GM06990 (cell line): ENCODE measurements around the gene CAPN11.
"Not testable (repeated sequence)": the region's sequence is repeated elsewhere in the genome, so short reads cannot be mapped to it uniquely, and the experiment has no call there.

ENCODE experiments used
- DNase-seq: peaks from one replicate; pipeline ENCODE4 v3.0.0-alpha.2; 2011; ENCODE audit not compliant: insufficient read length; ENCODE audit errors: extremely low read depth
- H3K27me3 ChIP-seq: replicated peaks from 2 replicates; pipeline ENCODE4 v1.6.0; 2011; ENCODE audit warnings: low read length; ENCODE audit not compliant: control insufficient read depth, insufficient read depth
- H3K36me3 ChIP-seq: 2 replicates; pipeline ENCODE4 v1.5.1; 2011; ENCODE audit warnings: low read length; ENCODE audit not compliant: control insufficient read depth, insufficient read depth
- H3K4me3 ChIP-seq: replicated peaks from 2 replicates; pipeline ENCODE4 v1.5.1; 2011; ENCODE audit warnings: low read depth, mild to moderate bottlenecking, control low read depth, low read length
- TF ChIP-seq, protein P1 (sequence below): IDR thresholded peaks from 2 replicates; pipeline ENCODE4 v1.5.1; 2011; ENCODE audit warnings: low read length, control low read depth, mild to moderate bottlenecking, inconsistent platforms; ENCODE audit not compliant: insufficient read depth, poor library complexity, severe bottlenecking

The CAPN11 gene

DNA sequence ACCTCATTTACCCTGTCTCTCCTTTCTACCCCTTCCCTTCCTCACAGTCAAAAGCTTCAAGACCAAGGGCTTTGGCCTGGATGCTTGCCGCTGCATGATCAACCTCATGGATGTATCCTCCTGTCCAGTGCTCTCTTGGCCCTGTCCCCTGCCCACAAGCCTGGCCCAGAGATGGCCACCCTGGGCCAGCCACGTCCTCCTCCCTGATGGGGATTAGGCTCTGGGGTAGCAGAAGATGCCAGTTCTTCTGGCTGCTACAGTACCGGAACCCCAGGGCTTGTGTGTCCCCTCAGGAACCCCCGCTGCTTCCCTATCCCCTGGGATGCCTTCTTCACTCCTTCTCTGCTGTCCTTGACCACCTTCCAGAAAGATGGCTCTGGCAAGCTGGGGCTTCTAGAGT is 22.3 kb downstream of the CAPN11 start:
- Histone ChIP-seq H3K27me3 (no peaks in the 10 kb centered on the region), H3K4me3 (no peak overlapping the region), H3K36me3 (no peaks in the 10 kb centered on the region)
- TF ChIP-seq, protein P1, sequence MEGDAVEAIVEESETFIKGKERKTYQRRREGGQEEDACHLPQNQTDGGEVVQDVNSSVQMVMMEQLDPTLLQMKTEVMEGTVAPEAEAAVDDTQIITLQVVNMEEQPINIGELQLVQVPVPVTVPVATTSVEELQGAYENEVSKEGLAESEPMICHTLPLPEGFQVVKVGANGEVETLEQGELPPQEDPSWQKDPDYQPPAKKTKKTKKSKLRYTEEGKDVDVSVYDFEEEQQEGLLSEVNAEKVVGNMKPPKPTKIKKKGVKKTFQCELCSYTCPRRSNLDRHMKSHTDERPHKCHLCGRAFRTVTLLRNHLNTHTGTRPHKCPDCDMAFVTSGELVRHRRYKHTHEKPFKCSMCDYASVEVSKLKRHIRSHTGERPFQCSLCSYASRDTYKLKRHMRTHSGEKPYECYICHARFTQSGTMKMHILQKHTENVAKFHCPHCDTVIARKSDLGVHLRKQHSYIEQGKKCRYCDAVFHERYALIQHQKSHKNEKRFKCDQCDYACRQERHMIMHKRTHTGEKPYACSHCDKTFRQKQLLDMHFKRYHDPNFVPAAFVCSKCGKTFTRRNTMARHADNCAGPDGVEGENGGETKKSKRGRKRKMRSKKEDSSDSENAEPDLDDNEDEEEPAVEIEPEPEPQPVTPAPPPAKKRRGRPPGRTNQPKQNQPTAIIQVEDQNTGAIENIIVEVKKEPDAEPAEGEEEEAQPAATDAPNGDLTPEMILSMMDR, result no peak
- no peak for DNase-seq

DNA sequence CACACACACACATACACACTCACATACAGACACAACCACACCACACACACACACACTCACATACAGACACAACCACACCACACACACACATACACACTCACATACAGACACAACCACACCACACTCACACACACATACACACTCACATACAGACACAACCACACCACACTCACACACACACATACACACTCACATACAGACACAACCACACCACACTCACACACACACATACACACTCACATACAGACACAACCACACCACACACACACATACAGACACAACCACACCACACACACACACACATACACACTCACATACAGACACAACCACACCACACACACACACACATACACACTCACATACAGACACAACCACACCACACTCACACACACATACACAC is 23.2 kb downstream of the CAPN11 start:
- H3K27me3 ChIP-seq, DNase-seq, H3K36me3 ChIP-seq, H3K4me3 ChIP-seq: not testable (repeated sequence)

DNA sequence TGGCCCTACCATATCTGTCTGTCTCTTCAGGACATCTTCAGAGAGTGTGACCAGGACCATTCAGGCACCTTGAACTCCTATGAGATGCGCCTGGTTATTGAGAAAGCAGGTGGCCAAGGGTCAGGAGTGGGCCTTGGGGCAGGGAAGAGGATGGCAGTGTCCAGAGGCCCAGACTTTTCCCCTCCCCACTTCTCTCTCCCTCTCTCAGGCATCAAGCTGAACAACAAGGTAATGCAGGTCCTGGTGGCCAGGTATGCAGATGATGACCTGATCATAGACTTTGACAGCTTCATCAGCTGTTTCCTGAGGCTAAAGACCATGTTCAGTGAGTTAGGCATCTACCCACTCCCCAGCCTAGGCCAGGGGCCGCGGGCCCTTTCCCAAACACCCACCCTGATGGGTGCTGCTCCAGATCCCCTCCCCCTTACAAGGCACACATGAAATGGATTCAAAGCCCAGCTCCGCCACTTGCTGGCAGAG is 24.3 kb downstream of the CAPN11 start:
- Histone ChIP-seq H3K27me3 (no peaks in the 10 kb centered on the region), H3K4me3 (no peak overlapping the region), H3K36me3 (no peaks in the 10 kb centered on the region)
- TF ChIP-seq, protein P1, result no peak
- no peak for DNase-seq

DNA sequence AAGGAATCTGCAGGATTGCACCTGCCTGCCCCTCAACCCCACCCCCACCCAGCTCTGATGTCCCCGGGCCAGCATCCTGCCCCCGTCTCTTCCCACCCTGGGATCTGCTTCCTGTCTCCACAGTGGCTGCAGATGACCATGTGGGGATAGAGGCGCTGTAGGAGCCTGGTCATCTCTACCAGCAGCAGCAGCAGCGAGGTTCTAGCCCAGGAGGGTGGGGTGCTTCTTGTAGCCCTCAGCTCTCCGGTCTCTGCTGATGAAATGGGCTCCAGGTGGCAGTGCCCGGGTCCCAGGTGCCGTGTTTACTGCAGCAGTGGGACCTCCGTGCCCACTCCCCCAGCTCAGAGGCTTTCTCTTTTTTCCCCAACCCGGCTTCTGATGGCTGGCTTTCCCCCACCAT is 25.2 kb downstream of the CAPN11 start:
- Histone ChIP-seq H3K4me3 (no peak overlapping the region), H3K36me3 (no peaks in the 10 kb centered on the region), H3K27me3 (no peaks in the 10 kb centered on the region)
- TF ChIP-seq, protein P1, result no peak
- no peak for DNase-seq

DNA sequence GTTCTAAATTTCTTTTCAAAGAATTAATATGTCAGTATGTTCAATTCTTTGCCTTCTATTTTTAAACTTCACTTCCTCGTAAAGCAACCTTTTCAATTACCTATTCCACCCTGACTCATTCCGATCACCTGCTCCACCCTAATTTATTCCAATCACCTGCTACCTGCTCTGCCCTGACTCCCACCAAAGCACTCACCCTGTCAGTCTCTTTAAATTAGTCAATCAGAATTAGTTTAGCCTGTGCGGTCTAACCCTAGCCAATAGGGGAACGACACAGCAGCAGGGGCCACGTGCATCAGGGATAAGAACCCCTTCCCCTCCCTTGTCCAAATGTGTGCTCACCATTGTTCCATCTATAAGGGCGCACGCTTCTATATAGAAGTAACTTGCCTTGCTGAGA is 26.7 kb downstream of the CAPN11 start:
- not testable (repeated sequence) for H3K36me3 ChIP-seq, DNase-seq, H3K27me3 ChIP-seq, H3K4me3 ChIP-seq

DNA sequence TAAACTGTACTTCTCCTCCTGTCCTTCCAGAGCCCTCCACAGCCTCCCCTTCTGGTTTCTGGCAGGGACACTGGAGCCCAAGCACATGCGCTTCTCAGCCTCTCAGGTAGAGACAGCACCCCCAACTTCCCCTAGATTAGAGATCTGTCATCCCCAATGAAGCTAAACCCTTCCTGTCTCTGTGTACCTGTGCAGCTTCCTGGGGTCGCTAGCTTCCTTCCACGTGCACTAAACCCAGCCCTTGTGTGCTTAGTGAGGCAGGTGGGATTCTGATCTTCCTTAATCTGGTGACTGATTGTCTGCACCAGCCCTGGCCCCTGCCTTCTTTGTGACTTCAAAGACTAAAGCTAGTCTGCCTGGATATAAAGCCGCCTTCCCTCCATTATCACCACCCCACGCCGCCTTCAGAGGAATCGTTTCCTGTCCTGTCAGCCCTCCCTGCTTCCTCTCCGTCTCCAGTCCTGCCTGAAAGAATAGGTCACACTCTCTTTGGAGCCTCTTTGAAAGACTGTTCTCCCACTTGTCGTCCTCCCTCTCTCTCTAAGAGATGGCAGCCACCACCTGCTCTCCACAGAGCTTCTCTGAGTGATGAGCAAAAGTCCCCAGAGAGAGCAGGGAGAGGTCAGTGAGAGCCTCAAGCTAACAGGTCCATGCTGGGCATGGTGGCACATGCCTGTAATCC is 27.5 kb downstream of the CAPN11 start:
- no peak overlapping the region for H3K4me3 ChIP-seq
- DNase-seq, result no peak
- no peaks in the 10 kb centered on the region for H3K27me3 ChIP-seq
- H3K36me3 ChIP-seq, result no peaks in the 10 kb centered on the region
- TF ChIP-seq, protein P1, result no peak

DNA sequence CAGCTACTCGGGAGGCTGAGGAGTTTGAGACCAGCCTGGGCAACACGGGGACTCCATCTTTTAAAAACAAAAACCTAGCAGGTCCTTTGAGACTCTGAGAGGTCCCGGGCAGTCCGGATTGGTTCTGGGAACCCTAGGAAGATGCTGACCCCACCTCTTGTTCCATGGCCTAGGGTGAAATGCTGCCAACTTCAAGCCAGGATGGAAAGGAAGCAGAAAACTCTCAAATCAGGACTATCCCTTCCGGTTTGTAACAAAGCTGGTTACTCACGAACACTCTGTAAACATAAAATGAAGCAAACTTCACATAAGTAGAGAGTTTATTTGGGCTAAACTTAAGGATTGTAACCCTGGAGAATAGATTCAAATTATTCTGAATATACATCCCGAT is 28.0 kb downstream of the CAPN11 start:
- no peaks in the 10 kb centered on the region for H3K36me3 ChIP-seq
- TF ChIP-seq, protein P1, result no peak
- no peak overlapping the region for H3K4me3 ChIP-seq
- DNase-seq, result no peak
- H3K27me3 ChIP-seq, result no peaks in the 10 kb centered on the region
